CD14-positive monocyte (primary cell): ENCODE results near the gene SIGLEC14. TPM values are rescaled to one million over a fixed set of nuclear protein-coding genes. Genes with fewer than 3 reads are reported as not detected.

Experiments
- DNase-seq, 3 donors: peaks; one replicate each; pipeline ENCODE4 v3.0.0-alpha.2; 2011 to 2022
- H2AFZ ChIP-seq: 2 replicates; pipeline ENCODE4 v1.6.0; 2012; ENCODE audit warnings: mild to moderate bottlenecking, low read depth, low read length, inconsistent platforms; ENCODE audit not compliant: insufficient read depth, poor library complexity, severe bottlenecking
- H3K27ac ChIP-seq, 2 donors: 1 replicate in 1 of 2; 2 replicates in 1 of 2; pipeline ENCODE4 v1.5.1; 2012 to 2013; ENCODE audit warnings: low read length in 2 of 2, control low read depth in 1 of 2, inconsistent platforms in 1 of 2, low read depth in 1 of 2, mild to moderate bottlenecking in 1 of 2
- H3K27me3 ChIP-seq, 2 donors: one replicate each; pipeline versions ENCODE4 v1.6.0 to v1.6.1; 2011 to 2013; ENCODE audit warnings: low read length in 2 of 2; ENCODE audit not compliant: control insufficient read depth in 2 of 2, insufficient read depth in 2 of 2
- H3K36me3 ChIP-seq, 2 donors: replicated peaks in 1 of 2; 1 replicate in 1 of 2; 2 replicates in 1 of 2; pipeline versions ENCODE4 v1.5.1 to v1.6.1; 2012 to 2013; ENCODE audit warnings: low read length in 2 of 2, control low read depth in 1 of 2, inconsistent platforms in 1 of 2, mild to moderate bottlenecking in 1 of 2; ENCODE audit not compliant: insufficient read depth in 2 of 2, control insufficient read depth in 1 of 2
- H3K4me1 ChIP-seq, 2 donors: 1 replicate in 1 of 2; 2 replicates in 1 of 2; pipeline versions ENCODE4 v1.5.1 to v1.6.1; 2012 to 2013; ENCODE audit warnings: low read length in 2 of 2, control low read depth in 1 of 2, inconsistent platforms in 1 of 2, mild to moderate bottlenecking in 1 of 2, moderate library complexity in 1 of 2; ENCODE audit not compliant: insufficient read depth in 2 of 2, control insufficient read depth in 1 of 2
- H3K4me2 ChIP-seq: replicated peaks from 2 replicates; pipeline ENCODE3; 2012; ENCODE audit warnings: low read length, moderate library complexity, mild to moderate bottlenecking; ENCODE audit not compliant: poor library complexity, severe bottlenecking; ENCODE audit errors: extremely low read depth
- H3K4me3 ChIP-seq, 3 experiments: fragments of 200-600 bp in 1 of 3; sonication (generic) in 1 of 3; replicated peaks in 1 of 3; 1 replicate in 2 of 3; 2 replicates in 1 of 3; pipeline ENCODE4 v1.5.1; 2011 to 2013; ENCODE audit warnings: low read length in 3 of 3, mild to moderate bottlenecking in 3 of 3, control low read depth in 2 of 3, low read depth in 2 of 3, inconsistent platforms in 1 of 3, moderate library complexity in 1 of 3
- H3K79me2 ChIP-seq: 2 replicates; pipeline ENCODE4 v1.6.0; 2012; ENCODE audit warnings: mild to moderate bottlenecking, control low read depth, inconsistent platforms, low read length, moderate library complexity; ENCODE audit not compliant: insufficient read depth
- H3K9ac ChIP-seq: 2 replicates; pipeline ENCODE4 v1.6.0; 2017; ENCODE audit warnings: low read length, mild to moderate bottlenecking; ENCODE audit not compliant: insufficient read depth, poor library complexity, severe bottlenecking
- H3K9me3 ChIP-seq, 2 donors: replicated peaks in 1 of 2; 1 replicate in 1 of 2; 2 replicates in 1 of 2; pipeline versions ENCODE4 v1.5.1 to v1.6.1; 2012 to 2013; ENCODE audit warnings: low read length in 2 of 2, control low read depth in 1 of 2; ENCODE audit not compliant: control insufficient read depth in 1 of 2, insufficient read depth in 1 of 2
- H4K20me1 ChIP-seq: 2 replicates; pipeline ENCODE4 v1.6.0; 2012; ENCODE audit warnings: mild to moderate bottlenecking, low read length, control low read depth, moderate library complexity; ENCODE audit not compliant: insufficient read depth
- H3K27ac Mint-ChIP-seq, 7 donors: one replicate each; pipeline ENCODE4 v1.8.0; 2020; ENCODE audit warnings: mild to moderate bottlenecking in 7 of 7, mixed read lengths in 7 of 7, moderate library complexity in 6 of 7, inconsistent platforms in 2 of 7
- H3K27me3 Mint-ChIP-seq, 3 donors: one replicate each; pipeline ENCODE4 v1.8.0; 2021 to 2022; ENCODE audit warnings: low read depth in 3 of 3, mild to moderate bottlenecking in 3 of 3, mixed read lengths in 3 of 3, moderate library complexity in 3 of 3, inconsistent platforms in 1 of 3
- H3K36me3 Mint-ChIP-seq, 2 donors: one replicate each; pipeline ENCODE4 v1.8.0; 2020; ENCODE audit warnings: mixed read lengths in 2 of 2, inconsistent platforms in 1 of 2, mild to moderate bottlenecking in 1 of 2
- H3K4me1 Mint-ChIP-seq: one replicate; pipeline ENCODE4 v1.8.0; 2020; ENCODE audit warnings: mild to moderate bottlenecking, mixed read lengths
- H3K4me3 Mint-ChIP-seq, 2 donors: one replicate each; pipeline ENCODE4 v1.8.0; 2020; ENCODE audit warnings: mild to moderate bottlenecking in 2 of 2, mixed read lengths in 2 of 2, moderate library complexity in 1 of 2
- H3K9me3 Mint-ChIP-seq, 7 donors: one replicate each; pipeline ENCODE4 v1.8.0; 2020 to 2022; ENCODE audit warnings: mixed read lengths in 7 of 7, mild to moderate bottlenecking in 6 of 7, moderate library complexity in 6 of 7, inconsistent platforms in 2 of 7
- CTCF ChIP-seq: fragments of 200-600 bp; IDR thresholded peaks from one replicate; pipeline ENCODE4 v1.8.0; 2022; ENCODE audit warnings: antibody characterized with exemption, mild to moderate bottlenecking
- WGBS: methylation state at CpG from one replicate; pipeline ENCODE4 v1.1.5; 2013; ENCODE audit warnings: missing lambda C conversion rate; ENCODE audit not compliant: insufficient coverage; 5-methylcytosine and 5-hydroxymethylcytosine counted together
- intact Hi-C, 2 donors: fragments of 100-400 bp; cut with micrococcal nuclease; formaldehyde crosslinking; loops; one replicate each; pipeline versions ENCODE4 v1.15.0 to v1.15.1; 2023
- polyA plus RNA-seq, 3 donors: library from polyadenylated mRNA; depleted of rRNA in 1 of 3; unstranded in 2 of 3; stranded (reverse) in 1 of 3; fragments of 300-500 nt in 2 of 3; fragments of >200 nt in 1 of 3; fragmentation: Illumina TruSeq in 2 of 3; gene quantifications; 1 replicate in 2 of 3; 2 replicates in 1 of 3; pipeline ENCODE4 v1.2.3, GENCODE V29; 2012 to 2021

Gene SIGLEC14
- polyA plus RNA-seq, 3 donors = 63.5 to 129 (median 95.0) TPM

GRCh38 chr19:51660975-51661600 is 14.5 kb upstream of the SIGLEC14 start:
- H3K4me3 ChIP-seq = no peak overlapping the region
- Mint-ChIP-seq H3K4me3 (peak overlapping the region in 1 of 2 donors; percentile 67), H3K36me3 (no peaks in the 10 kb centered on the region), H3K27me3 (peaks cover 30 to 40% (median 38%) of the 10 kb centered on the region in 3 donors), H3K27ac (no peak overlapping the region), H3K4me1 (peaks cover 18% of the 10 kb centered on the region), H3K9me3 (peaks cover 0 to 5% (median 3%) of the 10 kb centered on the region in 7 donors)
- intact Hi-C loops = loop anchor here in 1 of 2 donors (5.0 to 10.0 kb wide), 2 partner anchors 189 to 266 kb away; partner anchors contain the start of gene C19orf84
- H3K79me2 ChIP-seq = no peaks in the 10 kb centered on the region
- H3K9ac ChIP-seq = no peak overlapping the region
- H3K4me1 ChIP-seq = peaks cover 15 to 22% of the 10 kb centered on the region in 2 donors
- H4K20me1 ChIP-seq = no peaks in the 10 kb centered on the region
- peaks cover 34 to 45% of the 10 kb centered on the region in 2 donors for H3K27me3 ChIP-seq
- H3K4me2 ChIP-seq = no peak overlapping the region
- no peaks in the 10 kb centered on the region for H3K36me3 ChIP-seq
- peak; percentile 70 for TF ChIP-seq CTCF
- no peak overlapping the region for H3K27ac ChIP-seq
- 8% methylated on average over 2 of the region's 10 CpGs for WGBS
- peak; percentile 72 to 80 (median 76) for DNase-seq
- no peak overlapping the region for H2AFZ ChIP-seq
- H3K9me3 ChIP-seq = peaks cover 0 to 8% of the 10 kb centered on the region in 2 donors

GRCh38 chr19:51654783-51655182 is 8.2 kb upstream of the SIGLEC14 start:
- intact Hi-C loops = loop anchor here (5.0 kb wide), 2 partner anchors 128 to 317 kb away; no protein-coding TSS in a partner anchor
- H3K9me3 Mint-ChIP-seq = peaks cover 0 to 6% (median 0%) of the 10 kb centered on the region in 7 donors
- H3K9ac ChIP-seq = no peak overlapping the region
- no peak for TF ChIP-seq CTCF
- DNase-seq = no peak
- no peak overlapping the region for H2AFZ ChIP-seq
- peaks cover 58% of the 10 kb centered on the region for H3K4me1 Mint-ChIP-seq
- peak overlapping the region in 1 of 7 donors; percentile 75 for H3K27ac Mint-ChIP-seq
- no peak overlapping the region for H3K4me3 Mint-ChIP-seq
- no peaks in the 10 kb centered on the region for H3K9me3 ChIP-seq
- H3K4me1 ChIP-seq = peaks cover 53 to 59% of the 10 kb centered on the region in 2 donors
- H3K27me3 ChIP-seq = no peaks in the 10 kb centered on the region
- H3K4me2 ChIP-seq = no peak overlapping the region
- no peak overlapping the region for H3K27ac ChIP-seq
- no peak overlapping the region for H3K4me3 ChIP-seq
- H3K27me3 Mint-ChIP-seq = peaks cover 0 to 9% (median 2%) of the 10 kb centered on the region in 3 donors
- WGBS = 100% methylated on average over 2 of the region's 4 CpGs
- no peaks in the 10 kb centered on the region for H3K79me2 ChIP-seq
- no peaks in the 10 kb centered on the region for H4K20me1 ChIP-seq
- no peaks in the 10 kb centered on the region for H3K36me3 ChIP-seq
- H3K36me3 Mint-ChIP-seq = no peaks in the 10 kb centered on the region
